ENCODE data around the gene FREY1.

FREY1 gene

GRCh38 chr11:45876401-45876800 is 30.7 kb downstream of the FREY1 start:
- no peak overlapping the region for H3K27ac ChIP-seq (ENCODE audit: poor library complexity, severe bottlenecking)
- H3K4me1 ChIP-seq (ENCODE audit: insufficient read depth, poor library complexity, severe bottlenecking), result peaks cover 11% of the 10 kb centered on the region
- H3K36me3 ChIP-seq (ENCODE audit: low read depth), result peaks cover 38% of the 10 kb centered on the region
- no peak overlapping the region for H3K4me3 ChIP-seq (ENCODE audit: severe bottlenecking)
- H3K27me3 ChIP-seq (ENCODE audit: insufficient read depth, poor library complexity, severe bottlenecking), result no peaks in the 10 kb centered on the region
- no peak for TF ChIP-seq CTCF (IDR thresholded peaks at IDR 0.05; ENCODE audit: poor library complexity, severe bottlenecking)
- no peak for DNase-seq (ENCODE audit: low spot score)
- H3K9me3 ChIP-seq (ENCODE audit: severe bottlenecking), result no peaks in the 10 kb centered on the region
- ATAC-seq (ENCODE audit: low read depth), result no peak

- Histone ChIP-seq H3K36me3 (ENCODE audit: low read depth) (peaks cover 33% of the 10 kb centered on the region), H3K4me3 (ENCODE audit: severe bottlenecking) (no peak overlapping the region), H3K9me3 (ENCODE audit: severe bottlenecking) (no peaks in the 10 kb centered on the region), H3K4me1 (ENCODE audit: insufficient read depth, poor library complexity, severe bottlenecking) (peaks cover 3% of the 10 kb centered on the region), H3K27me3 (ENCODE audit: insufficient read depth, poor library complexity, severe bottlenecking) (no peaks in the 10 kb centered on the region), H3K27ac (ENCODE audit: poor library complexity, severe bottlenecking) (no peak overlapping the region)
- DNase-seq (ENCODE audit: low spot score), result no peak
- ATAC-seq (ENCODE audit: low read depth), result peak; percentile 82
- TF ChIP-seq CTCF (IDR thresholded peaks at IDR 0.05; ENCODE audit: poor library complexity, severe bottlenecking), result peak; percentile 54
These were observed 34.3 kb downstream of the FREY1 start for GRCh38 chr11:45872651-45873356.

GRCh38 chr11:45871638-45872037 is 35.4 kb downstream of the FREY1 start:
- ATAC-seq (ENCODE audit: low read depth) (no peak), DNase-seq (ENCODE audit: low spot score) (no peak)
- Histone ChIP-seq H3K4me3 (ENCODE audit: severe bottlenecking) (no peak overlapping the region), H3K27me3 (ENCODE audit: insufficient read depth, poor library complexity, severe bottlenecking) (no peaks in the 10 kb centered on the region), H3K9me3 (ENCODE audit: severe bottlenecking) (no peaks in the 10 kb centered on the region), H3K36me3 (ENCODE audit: low read depth) (peaks cover 38% of the 10 kb centered on the region), H3K27ac (ENCODE audit: poor library complexity, severe bottlenecking) (no peak overlapping the region), H3K4me1 (ENCODE audit: insufficient read depth, poor library complexity, severe bottlenecking) (peaks cover 3% of the 10 kb centered on the region)
- TF ChIP-seq CTCF (IDR thresholded peaks at IDR 0.05; ENCODE audit: poor library complexity, severe bottlenecking), result no peak

- H3K4me3 ChIP-seq (ENCODE audit: severe bottlenecking), result no peak overlapping the region
- no peak for DNase-seq (ENCODE audit: low spot score)
- H3K27me3 ChIP-seq (ENCODE audit: insufficient read depth, poor library complexity, severe bottlenecking), result no peaks in the 10 kb centered on the region
- ATAC-seq (ENCODE audit: low read depth), result no peak
- H3K4me1 ChIP-seq (ENCODE audit: insufficient read depth, poor library complexity, severe bottlenecking), result peaks cover 3% of the 10 kb centered on the region
- no peaks in the 10 kb centered on the region for H3K9me3 ChIP-seq (ENCODE audit: severe bottlenecking)
- peaks cover 38% of the 10 kb centered on the region for H3K36me3 ChIP-seq (ENCODE audit: low read depth)
- H3K27ac ChIP-seq (ENCODE audit: poor library complexity, severe bottlenecking), result no peak overlapping the region
- TF ChIP-seq CTCF (IDR thresholded peaks at IDR 0.05; ENCODE audit: poor library complexity, severe bottlenecking), result no peak
These were observed 36.4 kb downstream of the FREY1 start for GRCh38 chr11:45870706-45871105.

- no peaks in the 10 kb centered on the region for H3K27me3 ChIP-seq (ENCODE audit: insufficient read depth, poor library complexity, severe bottlenecking)
These were observed 37.5 kb downstream of the FREY1 start for GRCh38 chr11:45869551-45869950.

More at GRCh38 chr11:45869551-45869950, 37.5 kb downstream of the FREY1 start:
- no peak for TF ChIP-seq CTCF (IDR thresholded peaks at IDR 0.05; ENCODE audit: poor library complexity, severe bottlenecking)
- H3K4me1 ChIP-seq (ENCODE audit: insufficient read depth, poor library complexity, severe bottlenecking), result peaks cover 3% of the 10 kb centered on the region
- no peak overlapping the region for H3K27ac ChIP-seq (ENCODE audit: poor library complexity, severe bottlenecking)
- H3K4me3 ChIP-seq (ENCODE audit: severe bottlenecking), result no peak overlapping the region
- DNase-seq (ENCODE audit: low spot score) (no peak), ATAC-seq (ENCODE audit: low read depth) (no peak)
- no peaks in the 10 kb centered on the region for H3K9me3 ChIP-seq (ENCODE audit: severe bottlenecking)
- peaks cover 42% of the 10 kb centered on the region for H3K36me3 ChIP-seq (ENCODE audit: low read depth)

Measured in RWPE2 (cell line).